DND-41 (cell line): ENCODE measurements around the gene EPN2.
"Not testable (repeated sequence)": the region's sequence is repeated elsewhere in the genome, so short reads cannot be mapped to it uniquely, and the experiment has no call there.

ENCODE experiments used
- ATAC-seq: fragments of 200-7000 bp; cut with Tn5 transposase; 3 replicates; pipeline ENCODE4 v1.9.1; 2021; ENCODE audit warnings: low read depth; ENCODE audit not compliant: insufficient read depth
- DNase-seq: peaks from one replicate; pipeline ENCODE4 v3.0.0-alpha.2; 2020
- H2AFZ ChIP-seq: 2 replicates; pipeline ENCODE4 v1.6.0; 2012; ENCODE audit warnings: low read depth, low read length
- H3K27ac ChIP-seq: 2 replicates; pipeline ENCODE4 v1.5.1; 2012; ENCODE audit warnings: low read length, inconsistent platforms
- H3K27me3 ChIP-seq: fragments of 200-600 bp; sonication (generic); 2 replicates; pipeline ENCODE4 v1.6.0; 2012; ENCODE audit warnings: low read length, mild to moderate bottlenecking, inconsistent platforms; ENCODE audit not compliant: insufficient read depth, poor library complexity
- H3K36me3 ChIP-seq: 2 replicates; pipeline ENCODE4 v1.5.1; 2012; ENCODE audit warnings: low read length, inconsistent platforms; ENCODE audit not compliant: insufficient read depth
- H3K4me1 ChIP-seq: 2 replicates; pipeline ENCODE4 v1.5.1; 2012; ENCODE audit warnings: mild to moderate bottlenecking, low read length; ENCODE audit not compliant: insufficient read depth
- H3K4me2 ChIP-seq: 2 replicates; pipeline ENCODE4 v1.6.0; 2012; ENCODE audit warnings: mild to moderate bottlenecking, moderate library complexity, low read length, inconsistent platforms; ENCODE audit not compliant: insufficient read depth
- H3K4me3 ChIP-seq, 2 experiments: fragments of 200-600 bp in 1 of 2; shearing (Covaris generic) in 1 of 2; 2 replicates each; pipeline ENCODE4 v1.5.1; 2012 to 2016; ENCODE audit warnings: inconsistent platforms in 2 of 2, low read length in 2 of 2, mild to moderate bottlenecking in 2 of 2, low read depth in 1 of 2, moderate library complexity in 1 of 2
- H3K79me2 ChIP-seq: 2 replicates; pipeline ENCODE4 v1.6.0; 2012; ENCODE audit warnings: low read length, inconsistent platforms; ENCODE audit not compliant: insufficient read depth
- H3K9ac ChIP-seq: 2 replicates; pipeline ENCODE4 v1.6.0; 2012; ENCODE audit warnings: low read depth, mild to moderate bottlenecking, inconsistent platforms, low read length, moderate library complexity
- H3K9me3 ChIP-seq: 2 replicates; pipeline ENCODE4 v1.5.1; 2012; ENCODE audit warnings: low read length, moderate library complexity, mild to moderate bottlenecking, inconsistent platforms; ENCODE audit not compliant: insufficient read depth, severe bottlenecking
- H4K20me1 ChIP-seq: 2 replicates; pipeline ENCODE4 v1.6.0; 2012; ENCODE audit warnings: low read length; ENCODE audit not compliant: insufficient read depth
- EZH2 ChIP-seq: IDR thresholded peaks from 3 replicates; pipeline ENCODE4 v1.6.1; 2012; ENCODE audit warnings: borderline replicate concordance, low read depth, mild to moderate bottlenecking, moderate library complexity, low read length, inconsistent platforms; ENCODE audit not compliant: severe bottlenecking
- TF ChIP-seq, protein P1 (sequence below): IDR thresholded peaks from 2 replicates; pipeline ENCODE4 v1.5.1; 2012; ENCODE audit warnings: borderline replicate concordance, low read length, moderate library complexity, mild to moderate bottlenecking; ENCODE audit not compliant: poor library complexity, severe bottlenecking; ENCODE audit errors: extremely low read depth

EPN2 gene

DNA sequence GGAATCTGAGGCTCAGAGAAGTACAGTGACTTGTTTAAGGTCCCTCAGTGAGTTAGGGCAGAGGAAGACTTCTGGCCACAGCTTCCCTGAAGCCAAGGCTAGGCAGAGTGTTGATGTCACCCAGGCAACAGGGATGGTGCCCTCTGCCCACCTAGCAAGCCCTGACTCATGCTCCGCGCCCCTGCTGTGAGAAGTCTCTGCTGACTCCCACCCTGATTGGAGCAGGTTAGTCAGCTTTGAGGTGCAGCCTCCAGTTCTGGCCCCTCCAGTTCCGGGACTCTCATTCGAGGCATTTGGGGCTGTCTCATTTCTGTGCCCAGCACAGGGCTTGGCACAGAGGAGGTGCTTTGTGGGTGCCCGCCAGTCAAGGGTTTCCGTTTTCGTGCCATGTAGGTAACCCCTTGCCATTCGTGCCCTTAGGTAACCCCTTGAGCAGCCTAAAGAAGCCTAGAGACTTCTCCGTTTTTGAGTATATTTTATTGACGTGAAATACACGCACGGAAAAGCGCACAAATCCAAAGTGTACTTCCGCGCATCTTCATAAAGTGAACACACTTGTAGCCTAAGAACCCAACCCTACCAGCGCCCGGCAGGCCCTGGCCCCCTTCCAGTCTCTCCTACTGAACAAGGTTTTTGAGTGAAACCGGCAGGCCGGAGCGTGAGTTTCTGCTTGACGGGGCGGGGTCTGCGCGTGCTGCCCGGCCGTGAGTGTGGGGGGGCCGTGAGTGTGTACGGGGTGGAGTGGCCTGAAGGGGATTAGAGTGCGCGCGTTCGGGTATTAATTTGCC, 621 bp upstream of the EPN2 start:
- H3K27me3 ChIP-seq, H3K79me2 ChIP-seq, H3K9ac ChIP-seq, H3K36me3 ChIP-seq, H2AFZ ChIP-seq, H4K20me1 ChIP-seq, DNase-seq, H3K9me3 ChIP-seq, H3K4me3 ChIP-seq, H3K27ac ChIP-seq, H3K4me1 ChIP-seq, H3K4me2 ChIP-seq: not testable (repeated sequence)
- peak; percentile 61 for ATAC-seq

DNA sequence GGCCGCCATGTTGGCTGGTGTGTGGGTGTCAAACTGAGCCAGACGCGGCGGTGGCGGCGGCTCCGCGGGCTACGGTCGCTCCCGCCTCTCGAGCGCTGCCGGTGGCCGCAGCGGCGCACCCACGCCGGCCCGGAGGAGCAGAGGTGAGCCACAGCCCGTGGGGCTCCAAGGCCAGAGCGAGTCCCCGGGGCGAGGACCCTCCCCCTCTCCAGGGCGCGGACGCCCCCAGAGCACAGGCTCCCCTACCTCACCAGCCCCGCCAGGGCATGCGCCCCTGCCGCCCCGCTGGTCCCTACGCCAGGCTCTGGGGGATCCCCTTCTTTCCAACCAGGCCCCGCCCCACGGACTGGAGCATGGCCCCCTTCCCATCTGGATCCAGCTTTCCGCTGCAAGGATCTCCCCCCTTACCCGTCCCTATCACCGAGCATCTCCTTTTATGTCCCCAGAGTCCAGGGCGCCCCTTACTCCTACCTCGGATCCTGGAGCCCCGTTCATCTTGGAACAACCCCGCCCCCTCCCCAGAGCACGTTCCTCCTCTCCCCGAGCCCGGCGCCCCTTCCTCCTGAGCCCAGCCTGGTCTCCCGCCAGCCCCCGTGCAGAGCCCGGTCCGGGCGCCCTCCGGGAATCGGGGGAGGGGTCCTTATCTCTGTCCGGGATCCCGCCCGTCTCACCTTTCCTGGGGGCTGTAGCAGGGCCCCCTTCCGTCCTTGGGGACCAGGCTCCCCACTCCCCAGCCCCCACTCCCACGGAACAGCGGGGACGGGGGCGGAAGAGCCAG, 412 bp downstream of the EPN2 start:
- Histone ChIP-seq H3K4me1 (no peaks in the 10 kb centered on the region), H3K27ac (no peak overlapping the region), H3K27me3 (no peaks in the 10 kb centered on the region), H4K20me1 (no peaks in the 10 kb centered on the region), H3K4me3 (no peak overlapping the region), H3K36me3 (no peaks in the 10 kb centered on the region), H3K79me2 (no peaks in the 10 kb centered on the region), H2AFZ (no peak overlapping the region), H3K9me3 (no peaks in the 10 kb centered on the region), H3K9ac (no peak overlapping the region), H3K4me2 (no peak overlapping the region)
- TF ChIP-seq EZH2: no peak
- TF ChIP-seq, protein P1, sequence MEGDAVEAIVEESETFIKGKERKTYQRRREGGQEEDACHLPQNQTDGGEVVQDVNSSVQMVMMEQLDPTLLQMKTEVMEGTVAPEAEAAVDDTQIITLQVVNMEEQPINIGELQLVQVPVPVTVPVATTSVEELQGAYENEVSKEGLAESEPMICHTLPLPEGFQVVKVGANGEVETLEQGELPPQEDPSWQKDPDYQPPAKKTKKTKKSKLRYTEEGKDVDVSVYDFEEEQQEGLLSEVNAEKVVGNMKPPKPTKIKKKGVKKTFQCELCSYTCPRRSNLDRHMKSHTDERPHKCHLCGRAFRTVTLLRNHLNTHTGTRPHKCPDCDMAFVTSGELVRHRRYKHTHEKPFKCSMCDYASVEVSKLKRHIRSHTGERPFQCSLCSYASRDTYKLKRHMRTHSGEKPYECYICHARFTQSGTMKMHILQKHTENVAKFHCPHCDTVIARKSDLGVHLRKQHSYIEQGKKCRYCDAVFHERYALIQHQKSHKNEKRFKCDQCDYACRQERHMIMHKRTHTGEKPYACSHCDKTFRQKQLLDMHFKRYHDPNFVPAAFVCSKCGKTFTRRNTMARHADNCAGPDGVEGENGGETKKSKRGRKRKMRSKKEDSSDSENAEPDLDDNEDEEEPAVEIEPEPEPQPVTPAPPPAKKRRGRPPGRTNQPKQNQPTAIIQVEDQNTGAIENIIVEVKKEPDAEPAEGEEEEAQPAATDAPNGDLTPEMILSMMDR: no peak
- no peak for DNase-seq
- peak; percentile 76 for ATAC-seq

DNA sequence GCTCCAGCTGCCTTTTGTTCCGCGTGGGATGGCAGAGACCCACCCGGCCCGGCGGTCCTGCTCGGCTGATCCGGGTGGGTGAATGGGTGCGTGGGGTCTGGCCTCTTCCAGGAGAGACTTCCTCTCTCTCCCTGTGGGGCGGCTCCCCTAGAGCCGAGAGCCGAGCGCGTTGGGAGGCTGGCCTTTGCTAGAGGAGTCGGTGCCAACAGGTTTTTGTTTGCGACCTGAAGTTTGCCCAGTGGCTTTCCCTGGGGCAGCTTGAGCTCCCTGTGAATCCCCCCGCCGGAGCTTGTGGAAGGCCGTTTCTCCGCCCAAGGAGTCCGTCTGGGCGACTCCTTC, 970 bp downstream of the EPN2 start:
- H3K9ac ChIP-seq: no peak overlapping the region
- DNase-seq: no peak
- H3K9me3 ChIP-seq: no peaks in the 10 kb centered on the region
- TF ChIP-seq, protein P1: no peak
- TF ChIP-seq EZH2: no peak
- H4K20me1 ChIP-seq: no peaks in the 10 kb centered on the region
- H2AFZ ChIP-seq: no peak overlapping the region
- no peaks in the 10 kb centered on the region for H3K36me3 ChIP-seq
- no peak overlapping the region for H3K4me2 ChIP-seq
- ATAC-seq: no peak
- H3K4me1 ChIP-seq: no peaks in the 10 kb centered on the region
- no peak overlapping the region for H3K27ac ChIP-seq
- no peak overlapping the region for H3K4me3 ChIP-seq
- H3K79me2 ChIP-seq: no peaks in the 10 kb centered on the region
- H3K27me3 ChIP-seq: no peaks in the 10 kb centered on the region

DNA sequence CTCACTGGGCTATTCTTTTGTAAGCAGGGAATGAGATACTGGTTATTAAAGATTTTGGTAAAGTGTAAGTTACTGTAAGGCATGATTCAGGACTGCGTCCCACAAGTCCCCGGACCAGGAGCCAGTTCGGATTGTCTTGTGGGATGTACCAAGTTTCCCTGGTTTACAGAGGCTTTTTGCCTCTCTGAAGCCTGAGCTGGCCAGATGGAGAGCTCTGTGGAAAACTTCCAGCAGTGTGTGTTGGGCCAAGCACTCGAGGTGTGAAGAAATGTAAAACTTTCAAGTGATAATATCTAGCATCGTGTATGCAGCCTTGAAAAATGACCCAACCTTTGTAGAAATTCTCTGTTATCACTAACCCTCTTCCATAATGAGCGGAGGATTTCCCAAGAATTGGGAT, 2.4 kb downstream of the EPN2 start:
- H3K4me2 ChIP-seq: no peak overlapping the region
- ATAC-seq: no peak
- no peaks in the 10 kb centered on the region for H3K79me2 ChIP-seq
- no peaks in the 10 kb centered on the region for H3K36me3 ChIP-seq
- no peaks in the 10 kb centered on the region for H4K20me1 ChIP-seq
- H3K9ac ChIP-seq: no peak overlapping the region
- H3K9me3 ChIP-seq: no peaks in the 10 kb centered on the region
- no peak overlapping the region for H3K4me3 ChIP-seq
- DNase-seq: no peak
- TF ChIP-seq, protein P1: no peak
- no peak for TF ChIP-seq EZH2
- no peaks in the 10 kb centered on the region for H3K27me3 ChIP-seq
- no peak overlapping the region for H2AFZ ChIP-seq
- H3K27ac ChIP-seq: no peak overlapping the region
- no peaks in the 10 kb centered on the region for H3K4me1 ChIP-seq
